HUES6 (cell line): ENCODE results near the gene PPARG.
"Not testable (repeated sequence)": the region's sequence is repeated elsewhere in the genome, so short reads cannot be mapped to it uniquely, and the experiment has no call there.

Experiments
- H3K27ac ChIP-seq: 2 replicates; pipeline ENCODE4 v1.7.0; 2013; ENCODE audit warnings: low read depth, mild to moderate bottlenecking, low read length, inconsistent platforms
- H3K27me3 ChIP-seq: 2 replicates; pipeline ENCODE4 v1.6.1; 2013; ENCODE audit warnings: low read length; ENCODE audit not compliant: control insufficient read depth, insufficient read depth
- H3K36me3 ChIP-seq: 2 replicates; pipeline ENCODE4 v1.6.1; 2013; ENCODE audit warnings: low read length; ENCODE audit not compliant: control insufficient read depth, insufficient read depth
- H3K4me1 ChIP-seq: 2 replicates; pipeline ENCODE4 v1.6.1; 2013; ENCODE audit warnings: low read length; ENCODE audit not compliant: control insufficient read depth, insufficient read depth
- H3K4me3 ChIP-seq: 2 replicates; pipeline ENCODE4 v1.5.1; 2013; ENCODE audit warnings: low read depth, low read length
- H3K9ac ChIP-seq: one replicate; pipeline ENCODE4 v1.6.1; 2013; ENCODE audit warnings: mild to moderate bottlenecking, low read length
- H3K9me3 ChIP-seq: 2 replicates; pipeline ENCODE4 v1.6.1; 2013; ENCODE audit warnings: low read depth, low read length; ENCODE audit not compliant: control insufficient read depth, insufficient read depth

Gene PPARG

DNA sequence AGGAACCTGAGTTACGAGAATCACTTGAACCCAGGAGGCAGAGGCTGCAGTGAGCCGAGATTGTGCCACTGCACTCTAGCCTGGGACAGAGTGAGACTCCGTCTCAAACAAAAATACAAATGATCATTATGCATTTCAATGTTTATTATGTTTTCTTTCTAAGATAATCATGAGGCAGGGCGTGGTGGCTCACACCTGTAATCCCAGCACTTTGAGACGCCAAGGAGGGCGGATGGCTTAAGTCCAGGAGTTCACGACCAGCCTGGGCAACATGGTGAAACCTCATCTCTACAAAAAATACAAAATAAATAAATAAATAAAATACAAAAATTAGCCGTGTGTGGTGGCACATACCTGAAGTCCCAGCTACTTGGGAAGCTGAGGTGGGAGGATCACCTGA is 26.7 kb upstream of the PPARG start:
- not testable (repeated sequence) for H3K4me3 ChIP-seq, H3K4me1 ChIP-seq, H3K27ac ChIP-seq, H3K9me3 ChIP-seq, H3K36me3 ChIP-seq, H3K27me3 ChIP-seq, H3K9ac ChIP-seq

DNA sequence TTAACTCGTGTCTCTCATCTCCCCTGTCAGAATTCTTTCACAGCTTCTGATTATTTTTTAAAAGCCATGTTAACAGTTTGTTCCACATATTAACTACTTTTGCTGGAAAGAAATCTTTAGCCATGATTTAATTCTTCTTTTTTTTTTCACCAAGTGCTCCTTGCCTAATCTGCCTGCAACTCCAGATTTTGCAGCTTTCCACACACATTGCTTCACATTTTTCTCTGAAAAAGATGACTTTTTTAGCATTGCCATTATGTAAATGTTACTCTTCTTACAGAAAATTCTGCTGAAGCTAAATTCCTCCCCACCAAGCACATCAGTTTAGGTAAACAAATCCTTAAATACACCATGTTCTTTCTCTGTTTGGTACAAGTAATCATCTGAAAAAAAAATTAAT is 23.4 kb upstream of the PPARG start:
- H3K27ac ChIP-seq = no peak overlapping the region
- H3K4me3 ChIP-seq = no peak overlapping the region
- H3K36me3 ChIP-seq = no peaks in the 10 kb centered on the region
- no peaks in the 10 kb centered on the region for H3K4me1 ChIP-seq
- no peaks in the 10 kb centered on the region for H3K9me3 ChIP-seq
- H3K9ac ChIP-seq = no peak overlapping the region
- H3K27me3 ChIP-seq = no peaks in the 10 kb centered on the region

DNA sequence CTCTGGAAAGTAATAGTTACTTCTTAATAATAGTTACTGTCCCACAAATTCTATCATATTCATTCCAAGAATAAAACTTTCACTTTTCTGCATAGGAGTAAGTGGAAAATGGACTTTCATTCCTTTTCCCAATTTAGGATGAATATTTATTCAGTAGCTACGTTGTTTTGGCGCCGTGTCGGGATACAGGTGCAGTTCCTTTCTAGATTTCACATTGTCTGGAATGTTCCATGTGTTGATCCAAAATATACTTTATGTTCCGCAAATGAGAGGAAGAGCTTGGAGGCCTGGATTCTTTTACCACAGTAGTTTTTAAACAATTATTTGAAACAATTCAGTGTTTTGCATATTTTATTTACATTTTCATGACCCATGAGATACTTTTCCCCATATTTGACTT is 22.8 kb upstream of the PPARG start:
- Histone ChIP-seq H3K9me3 (no peaks in the 10 kb centered on the region), H3K4me1 (no peaks in the 10 kb centered on the region), H3K4me3 (no peak overlapping the region), H3K27ac (no peak overlapping the region), H3K27me3 (no peaks in the 10 kb centered on the region), H3K36me3 (no peaks in the 10 kb centered on the region), H3K9ac (no peak overlapping the region)

GRCh38 chr3:12267376-12268030 is 21.4 kb upstream of the PPARG start:
- Histone ChIP-seq H3K4me3 (no peak overlapping the region), H3K27ac (no peak overlapping the region)

DNA sequence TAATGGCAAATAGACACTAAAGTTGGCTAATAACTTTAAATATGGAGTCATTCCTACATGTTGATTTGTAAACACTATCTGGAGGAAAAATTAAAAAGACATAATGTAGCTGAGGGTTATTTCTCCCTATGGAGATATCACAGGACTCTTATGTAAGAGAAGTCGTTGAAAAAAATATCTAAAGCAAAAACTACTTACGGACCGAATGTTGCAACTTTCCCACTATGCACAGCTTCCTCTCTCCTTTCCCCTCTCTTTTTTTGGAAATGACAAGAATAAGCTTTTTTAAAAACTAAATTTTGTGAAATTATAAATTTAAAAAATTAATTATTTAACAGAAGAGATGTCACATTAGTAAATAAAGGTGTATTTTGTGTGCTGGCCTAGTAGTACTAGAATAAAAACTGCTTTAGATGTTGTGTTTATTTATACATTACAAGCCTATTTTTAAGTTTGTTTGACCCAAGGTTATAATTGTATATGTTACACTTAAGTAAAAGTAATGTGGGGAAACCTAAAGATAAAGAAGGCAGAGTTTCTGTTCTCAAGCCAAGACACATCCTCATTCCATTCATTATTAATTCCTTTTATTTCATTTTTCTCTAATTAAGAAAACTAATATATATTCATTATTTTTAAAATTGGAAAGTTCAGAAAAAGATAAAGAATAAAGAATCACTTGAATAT is 20.7 kb upstream of the PPARG start:
- Histone ChIP-seq H3K36me3 (no peaks in the 10 kb centered on the region), H3K27me3 (no peaks in the 10 kb centered on the region), H3K9ac (no peak overlapping the region), H3K4me1 (no peaks in the 10 kb centered on the region), H3K9me3 (no peaks in the 10 kb centered on the region), H3K4me3 (no peak overlapping the region), H3K27ac (no peak overlapping the region)

More at GRCh38 chr3:12267376-12268030, 21.4 kb upstream of the PPARG start:
- H3K36me3 ChIP-seq = no peaks in the 10 kb centered on the region
- no peaks in the 10 kb centered on the region for H3K27me3 ChIP-seq
- H3K4me1 ChIP-seq = no peaks in the 10 kb centered on the region
- H3K9ac ChIP-seq = no peak overlapping the region
- no peaks in the 10 kb centered on the region for H3K9me3 ChIP-seq

DNA sequence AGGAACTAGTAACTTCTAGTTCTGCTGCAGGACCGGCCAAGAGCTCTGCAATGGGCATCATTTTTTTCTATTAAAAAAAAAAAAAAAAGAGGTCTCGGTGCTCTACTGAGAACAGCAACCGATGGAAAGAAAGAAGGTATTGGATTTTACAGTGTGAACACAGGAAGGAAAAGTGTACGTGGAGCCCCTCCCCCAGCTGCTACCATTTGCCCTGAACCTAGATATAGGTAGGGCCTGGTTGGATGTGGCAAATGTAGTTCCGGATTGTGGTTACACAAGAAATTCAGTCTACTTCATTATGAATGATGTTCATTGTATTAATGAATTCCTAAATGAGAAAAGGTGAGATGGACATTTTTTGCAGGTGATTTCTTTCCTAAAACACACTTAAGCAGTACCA is 17.9 kb upstream of the PPARG start:
- no peak overlapping the region for H3K9ac ChIP-seq
- no peak overlapping the region for H3K27ac ChIP-seq
- no peaks in the 10 kb centered on the region for H3K36me3 ChIP-seq
- H3K4me1 ChIP-seq = no peaks in the 10 kb centered on the region
- no peak overlapping the region for H3K4me3 ChIP-seq
- no peaks in the 10 kb centered on the region for H3K27me3 ChIP-seq
- no peaks in the 10 kb centered on the region for H3K9me3 ChIP-seq

- H3K9me3 ChIP-seq = no peaks in the 10 kb centered on the region
- H3K4me1 ChIP-seq = no peaks in the 10 kb centered on the region
- no peaks in the 10 kb centered on the region for H3K36me3 ChIP-seq
- no peaks in the 10 kb centered on the region for H3K27me3 ChIP-seq
- H3K9ac ChIP-seq = no peak overlapping the region
- no peak overlapping the region for H3K4me3 ChIP-seq
- no peak overlapping the region for H3K27ac ChIP-seq
Measured at GRCh38 chr3:12273045-12273695, 15.7 kb upstream of the PPARG start.

GRCh38 chr3:12275974-12276650 is 12.8 kb upstream of the PPARG start:
- H3K36me3 ChIP-seq = no peaks in the 10 kb centered on the region
- no peaks in the 10 kb centered on the region for H3K4me1 ChIP-seq
- no peak overlapping the region for H3K27ac ChIP-seq
- H3K9ac ChIP-seq = no peak overlapping the region
- H3K27me3 ChIP-seq = no peaks in the 10 kb centered on the region
- no peak overlapping the region for H3K4me3 ChIP-seq
- H3K9me3 ChIP-seq = no peaks in the 10 kb centered on the region

- not testable (repeated sequence) for H3K27me3 ChIP-seq, H3K4me3 ChIP-seq, H3K4me1 ChIP-seq, H3K27ac ChIP-seq, H3K36me3 ChIP-seq, H3K9me3 ChIP-seq, H3K9ac ChIP-seq
Measured at GRCh38 chr3:12276827-12277226, 12.0 kb upstream of the PPARG start.

- H3K27me3 ChIP-seq = no peaks in the 10 kb centered on the region
- H3K9me3 ChIP-seq = no peaks in the 10 kb centered on the region
- no peaks in the 10 kb centered on the region for H3K4me1 ChIP-seq
- H3K27ac ChIP-seq = no peak overlapping the region
- no peak overlapping the region for H3K9ac ChIP-seq
- H3K4me3 ChIP-seq = no peak overlapping the region
- H3K36me3 ChIP-seq = no peaks in the 10 kb centered on the region
Measured at GRCh38 chr3:12278566-12278965, 10.3 kb upstream of the PPARG start.
